Hematopoietic multipotent progenitor cell treated with erythropoietin and hydrocortisone succinate and interleukin-3 and kit ligand, for 15 days (in vitro differentiated cells): ENCODE measurements around the gene NRIP1.
"Not testable (repeated sequence)": the region's sequence is repeated elsewhere in the genome, so short reads cannot be mapped to it uniquely, and the experiment has no call there.

Experiments used
- DNase-seq: peaks from one replicate; pipeline ENCODE4 v3.0.0-alpha.2; 2015; ENCODE audit warnings: low spot score

Gene NRIP1

GRCh38 chr21:15037095-15037899 is 27.5 kb downstream of the NRIP1 start:
- no peak for DNase-seq

- no peak for DNase-seq
Observed at GRCh38 chr21:15036189-15036588, 28.6 kb downstream of the NRIP1 start.

- DNase-seq, result no peak
Observed at GRCh38 chr21:15034126-15034853, 30.5 kb downstream of the NRIP1 start.

- DNase-seq, result no peak
Observed at GRCh38 chr21:15031790-15032357, 32.9 kb downstream of the NRIP1 start.

GRCh38 chr21:15031362-15031761 is 33.4 kb downstream of the NRIP1 start:
- not testable (repeated sequence) for DNase-seq

GRCh38 chr21:15030861-15031260 is 33.9 kb downstream of the NRIP1 start:
- DNase-seq, result not testable (repeated sequence)

GRCh38 chr21:15029077-15029476 is 35.7 kb downstream of the NRIP1 start:
- no peak for DNase-seq

- DNase-seq, result no peak
Observed at GRCh38 chr21:15028186-15028585, 36.6 kb downstream of the NRIP1 start.

- no peak for DNase-seq
Observed at GRCh38 chr21:15027056-15027455, 37.7 kb downstream of the NRIP1 start.

- no peak for DNase-seq
Observed at GRCh38 chr21:15026370-15026769, 38.4 kb downstream of the NRIP1 start.

GRCh38 chr21:15023776-15024175 is 41.0 kb downstream of the NRIP1 start:
- DNase-seq, result no peak

GRCh38 chr21:15022608-15023261 is 42.1 kb downstream of the NRIP1 start:
- no peak for DNase-seq

- DNase-seq, result no peak
Observed at GRCh38 chr21:15020797-15021196, 44.0 kb downstream of the NRIP1 start.

GRCh38 chr21:15018382-15018781 is 46.4 kb downstream of the NRIP1 start:
- no peak for DNase-seq

- no peak for DNase-seq
Observed at GRCh38 chr21:15015622-15016471, 49.0 kb downstream of the NRIP1 start.

GRCh38 chr21:15014221-15014620 is 50.6 kb downstream of the NRIP1 start:
- DNase-seq, result no peak

- DNase-seq, result no peak
Observed at GRCh38 chr21:15011967-15012366, 52.8 kb downstream of the NRIP1 start.

GRCh38 chr21:15010645-15011044 is 54.2 kb downstream of the NRIP1 start:
- no peak for DNase-seq

GRCh38 chr21:15009837-15010363 is 54.9 kb downstream of the NRIP1 start:
- no peak for DNase-seq

- no peak for DNase-seq
Observed at GRCh38 chr21:15007716-15008296, 57.0 kb downstream of the NRIP1 start.
